Kidney (tissue), 14 donors: ENCODE results near the gene KHDRBS2. TPM values are rescaled to one million over a fixed set of nuclear protein-coding genes. Genes with fewer than 3 reads are reported as not detected.

ENCODE experiments used
- DNase-seq, 5 donors: peaks; one replicate each; pipeline ENCODE4 v3.0.0-alpha.2; 2013 to 2020
- FAIRE-seq: peaks from 2 replicates; lab custom pipeline; 2012; peaks lifted over from hg19 to GRCh38; lab: Jason Lieb, UNC
- H3K27ac ChIP-seq, 2 donors: one replicate each; pipeline ENCODE4 v1.7.0; 2013; ENCODE audit warnings: low read depth in 2 of 2, low read length in 2 of 2, inconsistent platforms in 1 of 2
- H3K27me3 ChIP-seq: one replicate; pipeline ENCODE4 v1.7.1; 2013; ENCODE audit warnings: low read length, inconsistent platforms; ENCODE audit not compliant: control insufficient read depth, insufficient read depth
- H3K36me3 ChIP-seq, 3 donors: one replicate each; pipeline versions ENCODE4 v1.7.0 to v1.7.1; 2013; ENCODE audit warnings: low read length in 3 of 3, control low read depth in 1 of 3, inconsistent platforms in 1 of 3; ENCODE audit not compliant: insufficient read depth in 3 of 3, control insufficient read depth in 2 of 3
- H3K4me1 ChIP-seq, 3 donors: one replicate each; pipeline versions ENCODE4 v1.7.0 to v1.7.1; 2013; ENCODE audit warnings: low read length in 3 of 3, inconsistent platforms in 1 of 3, low read depth in 1 of 3; ENCODE audit not compliant: control insufficient read depth in 2 of 3, insufficient read depth in 2 of 3
- H3K4me3 ChIP-seq, 3 donors: one replicate each; pipeline versions ENCODE4 v1.7.0 to v1.8.1; 2013; ENCODE audit warnings: low read length in 3 of 3, control low read depth in 1 of 3, inconsistent platforms in 1 of 3
- H3K9ac ChIP-seq, 3 donors: one replicate each; pipeline versions ENCODE4 v1.7.0 to v1.7.1; 2013; ENCODE audit warnings: low read length in 3 of 3, control low read depth in 1 of 3, inconsistent platforms in 1 of 3
- H3K9me3 ChIP-seq, 3 donors: one replicate each; pipeline versions ENCODE4 v1.7.0 to v1.7.1; 2013; ENCODE audit warnings: low read length in 3 of 3, control low read depth in 1 of 3, inconsistent platforms in 1 of 3; ENCODE audit not compliant: control insufficient read depth in 2 of 3, insufficient read depth in 1 of 3
- intact Hi-C: fragments of 100-400 bp; cut with DNase I; formaldehyde crosslinking; loops from one replicate; pipeline ENCODE4 v1.11.1; 2022
- polyA plus RNA-seq: library from polyadenylated mRNA; stranded (reverse); fragments of 350-450 nt; fragmentation: Illumina TruSeq; extraction: RNeasy Lipid Tissue Mini Kit (QIAGEN cat#74804); gene quantifications from one replicate; pipeline ENCODE4 v1.2.3, GENCODE V29; 2014; ENCODE audit warnings: low read depth, low replicate concordance; ENCODE audit not compliant: insufficient read depth
- total RNA-seq: library from RNA; stranded (reverse); fragmentation: NEBNext Ultra II Directional; extraction: Animal tissue kit (Norgen Biotek cat#: 25700); gene quantifications from one replicate; pipeline ENCODE4 v1.2.1, GENCODE V29; 2021
- TF ChIP-seq, protein P1 (sequence below): IDR thresholded peaks from 3 replicates; pipeline ENCODE4 v1.5.1; 2012; ENCODE audit warnings: mild to moderate bottlenecking, moderate library complexity, borderline replicate concordance; ENCODE audit not compliant: insufficient read depth; ENCODE audit errors: extremely low read depth
- donor health status: control.
- donor health status: control.
- donor health status: control.
- donor health status: control.
- donor health status: control.
- donor health status: DM: yes; HTN: yes; CAD: no.
- donor health status: Normal renal cell carcinoma (clear cell type).

The KHDRBS2 gene
- total and polyA plus RNA-seq, 2 donors from 2014 or later = 0.76 TPM; not detected in 1

DNA sequence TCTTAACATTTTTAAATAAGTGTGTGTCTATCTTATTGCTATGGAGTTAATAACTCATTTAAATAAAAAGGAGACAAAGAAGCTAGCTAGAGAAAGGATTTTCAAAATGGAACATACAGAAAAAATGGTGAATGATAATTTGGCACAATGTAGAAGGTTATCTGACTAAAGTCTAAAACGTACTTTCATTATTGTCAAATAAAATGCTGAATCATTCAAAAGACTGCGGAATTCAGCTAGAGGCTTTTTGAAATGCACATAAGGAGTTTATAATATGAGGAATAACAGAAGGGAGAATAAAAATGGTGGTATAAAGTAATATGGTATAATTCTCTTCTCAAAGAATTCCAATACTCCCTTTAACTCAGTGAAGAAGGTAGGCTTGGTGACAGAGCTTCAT lies 597.9 kb downstream of the KHDRBS2 start:
- no peak for DNase-seq
- Histone ChIP-seq H3K4me1 (no peaks in the 10 kb centered on the region), H3K4me3 (no peak overlapping the region), H3K36me3 (no peaks in the 10 kb centered on the region), H3K27ac (no peak overlapping the region), H3K9me3 (no peaks in the 10 kb centered on the region), H3K9ac (no peak overlapping the region), H3K27me3 (no peaks in the 10 kb centered on the region)
- TF ChIP-seq, protein P1, sequence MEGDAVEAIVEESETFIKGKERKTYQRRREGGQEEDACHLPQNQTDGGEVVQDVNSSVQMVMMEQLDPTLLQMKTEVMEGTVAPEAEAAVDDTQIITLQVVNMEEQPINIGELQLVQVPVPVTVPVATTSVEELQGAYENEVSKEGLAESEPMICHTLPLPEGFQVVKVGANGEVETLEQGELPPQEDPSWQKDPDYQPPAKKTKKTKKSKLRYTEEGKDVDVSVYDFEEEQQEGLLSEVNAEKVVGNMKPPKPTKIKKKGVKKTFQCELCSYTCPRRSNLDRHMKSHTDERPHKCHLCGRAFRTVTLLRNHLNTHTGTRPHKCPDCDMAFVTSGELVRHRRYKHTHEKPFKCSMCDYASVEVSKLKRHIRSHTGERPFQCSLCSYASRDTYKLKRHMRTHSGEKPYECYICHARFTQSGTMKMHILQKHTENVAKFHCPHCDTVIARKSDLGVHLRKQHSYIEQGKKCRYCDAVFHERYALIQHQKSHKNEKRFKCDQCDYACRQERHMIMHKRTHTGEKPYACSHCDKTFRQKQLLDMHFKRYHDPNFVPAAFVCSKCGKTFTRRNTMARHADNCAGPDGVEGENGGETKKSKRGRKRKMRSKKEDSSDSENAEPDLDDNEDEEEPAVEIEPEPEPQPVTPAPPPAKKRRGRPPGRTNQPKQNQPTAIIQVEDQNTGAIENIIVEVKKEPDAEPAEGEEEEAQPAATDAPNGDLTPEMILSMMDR = no peak
- intact Hi-C loops = no loop called here
- FAIRE-seq = no peak

GRCh38 chr6:61682562-61682961 lies 603.5 kb downstream of the KHDRBS2 start:
- H3K36me3 ChIP-seq = no peaks in the 10 kb centered on the region
- no peaks in the 10 kb centered on the region for H3K9me3 ChIP-seq
- H3K4me3 ChIP-seq = no peak overlapping the region
- DNase-seq (no peak), FAIRE-seq (no peak)
- H3K9ac ChIP-seq = no peak overlapping the region
- H3K27me3 ChIP-seq = no peaks in the 10 kb centered on the region
- no peak overlapping the region for H3K27ac ChIP-seq
- intact Hi-C loops = no loop called here
- TF ChIP-seq, protein P1 = no peak
- H3K4me1 ChIP-seq = no peaks in the 10 kb centered on the region

- FAIRE-seq = no peak
- TF ChIP-seq, protein P1 = no peak
- no peaks in the 10 kb centered on the region for H3K27me3 ChIP-seq
- H3K9me3 ChIP-seq = no peaks in the 10 kb centered on the region
- no peak overlapping the region for H3K27ac ChIP-seq
- no peak overlapping the region for H3K4me3 ChIP-seq
- no peak for DNase-seq
- no peaks in the 10 kb centered on the region for H3K36me3 ChIP-seq
- intact Hi-C loops = no loop called here
- H3K4me1 ChIP-seq = no peaks in the 10 kb centered on the region
- no peak overlapping the region for H3K9ac ChIP-seq
Observed at GRCh38 chr6:61679625-61680024, 606.4 kb downstream of the KHDRBS2 start.

- no peak overlapping the region for H3K9ac ChIP-seq
- FAIRE-seq (no peak), DNase-seq (no peak)
- no peaks in the 10 kb centered on the region for H3K27me3 ChIP-seq
- no peaks in the 10 kb centered on the region for H3K9me3 ChIP-seq
- H3K27ac ChIP-seq = no peak overlapping the region
- intact Hi-C loops = no loop called here
- TF ChIP-seq, protein P1 = no peak
- no peak overlapping the region for H3K4me3 ChIP-seq
- H3K36me3 ChIP-seq = no peaks in the 10 kb centered on the region
- H3K4me1 ChIP-seq = no peaks in the 10 kb centered on the region
Observed at GRCh38 chr6:61675734-61676133, 610.3 kb downstream of the KHDRBS2 start.
